Neural progenitor cell (in vitro differentiated cells): Measurements from ENCODE around the gene KLHDC4. TPM values are rescaled to one million over a fixed set of nuclear protein-coding genes. Genes with fewer than 3 reads are reported as not detected.
A peak's percentile ranks its signal among the peaks of the same experiment; 100 is the strongest.

Experiments used
- DNase-seq: peaks from one replicate; pipeline ENCODE4 v3.0.0-alpha.2; 2016; ENCODE audit warnings: low spot score
- H2AFZ ChIP-seq: fragments of 200-600 bp; sonication (generic); replicated peaks from 2 replicates; pipeline ENCODE4 v1.6.1; 2016; ENCODE audit warnings: antibody characterized with exemption
- H3F3A ChIP-seq: fragments of 200-600 bp; sonication (generic); 2 replicates; pipeline ENCODE4 v1.6.1; 2016; ENCODE audit warnings: antibody characterized with exemption, low read depth
- H3K27ac ChIP-seq: fragments of 200-600 bp; sonication (generic); 2 replicates; pipeline ENCODE4 v1.5.1; 2016; ENCODE audit warnings: mild to moderate bottlenecking
- H3K27me3 ChIP-seq: fragments of 200-600 bp; sonication (generic); 2 replicates; pipeline ENCODE4 v1.6.1; 2016; ENCODE audit warnings: mild to moderate bottlenecking, moderate library complexity
- H3K36me3 ChIP-seq: fragments of 200-600 bp; sonication (generic); 2 replicates; pipeline ENCODE4 v1.5.1; 2016
- H3K4me1 ChIP-seq: fragments of 200-600 bp; sonication (generic); 2 replicates; pipeline ENCODE4 v1.6.1; 2016; ENCODE audit warnings: mixed run types
- H3K4me2 ChIP-seq: fragments of 200-600 bp; sonication (generic); 2 replicates; pipeline ENCODE4 v1.6.1; 2016
- H3K4me3 ChIP-seq: fragments of 200-600 bp; sonication (generic); 2 replicates; pipeline ENCODE4 v1.5.1; 2016
- H3K79me2 ChIP-seq: fragments of 200-600 bp; sonication (generic); 2 replicates; pipeline ENCODE4 v1.6.1; 2016; ENCODE audit warnings: low read depth
- H3K9ac ChIP-seq: fragments of 200-600 bp; sonication (generic); 2 replicates; pipeline ENCODE4 v1.6.1; 2016
- H3K9me3 ChIP-seq: fragments of 200-600 bp; sonication (generic); 2 replicates; pipeline ENCODE4 v1.5.1; 2016; ENCODE audit warnings: low read depth
- H4K20me1 ChIP-seq: fragments of 200-600 bp; sonication (generic); 2 replicates; pipeline ENCODE4 v1.6.1; 2016; ENCODE audit warnings: low read depth
- H3K27ac Mint-ChIP-seq: 3 replicates; pipeline ENCODE4 v1.8.0; 2021; ENCODE audit warnings: mixed read lengths
- H3K27me3 Mint-ChIP-seq: 2 replicates; pipeline ENCODE4 v1.8.0; 2022; ENCODE audit warnings: low read depth, mild to moderate bottlenecking, inconsistent platforms, moderate library complexity, mixed read lengths; ENCODE audit not compliant: insufficient read depth
- H3K36me3 Mint-ChIP-seq: 3 replicates; pipeline ENCODE4 v1.8.0; 2021; ENCODE audit warnings: mixed read lengths
- H3K4me1 Mint-ChIP-seq: 3 replicates; pipeline ENCODE4 v1.8.0; 2021; ENCODE audit warnings: mixed read lengths
- H3K4me3 Mint-ChIP-seq: 3 replicates; pipeline ENCODE4 v1.8.0; 2021; ENCODE audit warnings: mild to moderate bottlenecking, moderate library complexity, mixed read lengths
- H3K9me3 Mint-ChIP-seq: 3 replicates; pipeline ENCODE4 v1.8.0; 2020; ENCODE audit warnings: mixed read lengths
- EZH2 ChIP-seq: fragments of 200-600 bp; sonication (generic); IDR thresholded peaks from 2 replicates; pipeline ENCODE4 v1.6.1; 2017; ENCODE audit warnings: antibody characterized with exemption, mild to moderate bottlenecking, moderate library complexity
- EZH2phosphoT487 ChIP-seq: fragments of 200-600 bp; sonication (generic); IDR thresholded peaks from 2 replicates; pipeline ENCODE4 v1.6.1; 2017; ENCODE audit warnings: antibody characterized with exemption
- total RNA-seq: library from RNA; depleted of rRNA; stranded (reverse); fragments of >200 nt; gene quantifications from 2 replicates; pipeline ENCODE4 v1.2.3, GENCODE V29; 2015; ENCODE audit warnings: low replicate concordance
- TF ChIP-seq, protein P1 (sequence below): fragments of 200-600 bp; sonication (generic); IDR thresholded peaks from 2 replicates; pipeline ENCODE4 v1.5.1; 2017; ENCODE audit warnings: antibody characterized with exemption, mild to moderate bottlenecking

Gene KLHDC4
- total RNA-seq, 1 donor from 2014 or later: 19.2 TPM

DNA sequence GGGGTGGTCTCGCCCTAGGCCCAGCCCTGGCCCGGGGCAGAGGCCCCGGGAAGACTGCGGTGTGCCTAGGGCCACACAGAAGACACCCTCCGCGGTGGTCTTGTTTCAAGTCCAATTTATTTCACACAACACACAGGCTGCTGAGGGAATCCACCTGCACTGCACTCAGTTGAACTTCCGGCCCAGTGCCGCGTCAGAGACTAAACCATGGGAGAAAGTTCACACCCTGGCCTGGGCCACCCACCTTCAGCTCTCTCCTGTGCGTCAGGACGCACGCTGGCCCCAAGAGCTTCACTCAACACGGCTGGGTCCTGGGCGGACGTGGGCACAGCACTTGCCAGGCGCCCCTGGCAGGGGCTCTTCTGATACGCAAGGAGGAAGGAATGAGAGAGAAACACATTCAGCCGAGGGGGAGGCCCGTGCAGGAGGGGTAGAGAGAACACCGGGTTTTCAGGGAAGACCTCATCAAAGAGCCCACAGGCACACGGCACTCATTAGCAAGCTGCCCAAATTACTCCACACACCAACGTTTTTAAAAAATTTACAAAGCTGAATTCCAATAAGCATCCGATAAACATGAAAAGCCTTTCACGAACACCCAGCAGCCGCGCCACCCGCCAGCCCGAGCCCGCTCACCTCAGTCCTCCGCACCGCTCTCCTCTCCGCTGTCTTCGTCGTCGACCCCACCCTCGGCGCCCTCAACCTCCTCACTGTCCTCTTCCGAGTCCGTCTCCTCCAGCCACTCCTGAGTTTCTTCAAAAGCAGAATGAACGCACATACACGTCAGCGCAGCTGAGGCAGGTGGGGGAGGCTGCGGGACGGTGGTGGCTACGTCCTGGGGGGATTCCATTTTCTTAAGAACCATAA, 57.8 kb downstream of the KLHDC4 start:
- H3K27ac ChIP-seq: no peak overlapping the region
- no peaks in the 10 kb centered on the region for H3K9me3 ChIP-seq
- no peaks in the 10 kb centered on the region for H3K36me3 ChIP-seq
- no peaks in the 10 kb centered on the region for H3F3A ChIP-seq
- H3K4me1 ChIP-seq: peaks cover 18% of the 10 kb centered on the region
- H3K9me3 Mint-ChIP-seq: no peaks in the 10 kb centered on the region
- peaks cover 8% of the 10 kb centered on the region for H3K36me3 Mint-ChIP-seq
- no peaks in the 10 kb centered on the region for H3K27me3 Mint-ChIP-seq
- peaks cover 6% of the 10 kb centered on the region for H3K79me2 ChIP-seq
- H3K9ac ChIP-seq: no peak overlapping the region
- H3K4me2 ChIP-seq: no peak overlapping the region
- peaks cover 14% of the 10 kb centered on the region for H4K20me1 ChIP-seq
- DNase-seq: no peak
- no peaks in the 10 kb centered on the region for H3K27me3 ChIP-seq
- H3K4me3 ChIP-seq: no peak overlapping the region
- H3K27ac Mint-ChIP-seq: peak overlapping the region; percentile 4
- peaks cover 10% of the 10 kb centered on the region for H3K4me1 Mint-ChIP-seq
- H3K4me3 Mint-ChIP-seq: no peak overlapping the region
- TF ChIP-seq EZH2phosphoT487: no peak
- no peak for TF ChIP-seq EZH2
- TF ChIP-seq, protein P1, sequence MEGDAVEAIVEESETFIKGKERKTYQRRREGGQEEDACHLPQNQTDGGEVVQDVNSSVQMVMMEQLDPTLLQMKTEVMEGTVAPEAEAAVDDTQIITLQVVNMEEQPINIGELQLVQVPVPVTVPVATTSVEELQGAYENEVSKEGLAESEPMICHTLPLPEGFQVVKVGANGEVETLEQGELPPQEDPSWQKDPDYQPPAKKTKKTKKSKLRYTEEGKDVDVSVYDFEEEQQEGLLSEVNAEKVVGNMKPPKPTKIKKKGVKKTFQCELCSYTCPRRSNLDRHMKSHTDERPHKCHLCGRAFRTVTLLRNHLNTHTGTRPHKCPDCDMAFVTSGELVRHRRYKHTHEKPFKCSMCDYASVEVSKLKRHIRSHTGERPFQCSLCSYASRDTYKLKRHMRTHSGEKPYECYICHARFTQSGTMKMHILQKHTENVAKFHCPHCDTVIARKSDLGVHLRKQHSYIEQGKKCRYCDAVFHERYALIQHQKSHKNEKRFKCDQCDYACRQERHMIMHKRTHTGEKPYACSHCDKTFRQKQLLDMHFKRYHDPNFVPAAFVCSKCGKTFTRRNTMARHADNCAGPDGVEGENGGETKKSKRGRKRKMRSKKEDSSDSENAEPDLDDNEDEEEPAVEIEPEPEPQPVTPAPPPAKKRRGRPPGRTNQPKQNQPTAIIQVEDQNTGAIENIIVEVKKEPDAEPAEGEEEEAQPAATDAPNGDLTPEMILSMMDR: no peak
- H2AFZ ChIP-seq: no peak overlapping the region

DNA sequence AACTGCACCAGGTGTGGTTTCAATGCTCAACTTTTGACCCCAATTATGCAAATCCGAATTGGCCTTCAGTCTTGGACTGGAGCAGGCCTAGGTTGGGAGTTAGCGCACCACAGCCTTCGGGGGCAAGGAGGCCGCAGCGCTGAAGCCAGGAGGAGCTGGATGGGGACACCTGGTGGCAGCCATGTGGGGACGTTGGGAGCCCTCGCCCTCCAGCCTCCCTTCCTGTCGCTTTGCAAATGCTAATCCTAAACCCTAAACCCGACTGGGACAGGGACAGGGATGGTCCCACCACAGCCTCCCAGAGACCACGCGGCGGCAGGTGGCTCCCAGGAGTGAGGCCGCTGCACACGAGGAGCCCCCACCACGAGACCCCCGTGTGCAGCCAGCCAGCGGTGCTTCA, 58.7 kb downstream of the KLHDC4 start:
- Histone ChIP-seq H3K27me3 (no peaks in the 10 kb centered on the region), H2AFZ (no peak overlapping the region), H3K4me1 (peaks cover 18% of the 10 kb centered on the region), H3F3A (no peaks in the 10 kb centered on the region), H3K9me3 (no peaks in the 10 kb centered on the region), H3K9ac (no peak overlapping the region), H3K27ac (no peak overlapping the region), H3K4me3 (no peak overlapping the region), H4K20me1 (peaks cover 17% of the 10 kb centered on the region), H3K79me2 (peaks cover 6% of the 10 kb centered on the region), H3K36me3 (no peaks in the 10 kb centered on the region), H3K4me2 (no peak overlapping the region)
- Mint-ChIP-seq H3K27ac (no peak overlapping the region), H3K36me3 (peaks cover 8% of the 10 kb centered on the region), H3K9me3 (no peaks in the 10 kb centered on the region), H3K4me3 (no peak overlapping the region), H3K4me1 (peaks cover 10% of the 10 kb centered on the region), H3K27me3 (no peaks in the 10 kb centered on the region)
- TF ChIP-seq EZH2: no peak
- TF ChIP-seq, protein P1: peak; percentile 34
- DNase-seq: peak; percentile 52

DNA sequence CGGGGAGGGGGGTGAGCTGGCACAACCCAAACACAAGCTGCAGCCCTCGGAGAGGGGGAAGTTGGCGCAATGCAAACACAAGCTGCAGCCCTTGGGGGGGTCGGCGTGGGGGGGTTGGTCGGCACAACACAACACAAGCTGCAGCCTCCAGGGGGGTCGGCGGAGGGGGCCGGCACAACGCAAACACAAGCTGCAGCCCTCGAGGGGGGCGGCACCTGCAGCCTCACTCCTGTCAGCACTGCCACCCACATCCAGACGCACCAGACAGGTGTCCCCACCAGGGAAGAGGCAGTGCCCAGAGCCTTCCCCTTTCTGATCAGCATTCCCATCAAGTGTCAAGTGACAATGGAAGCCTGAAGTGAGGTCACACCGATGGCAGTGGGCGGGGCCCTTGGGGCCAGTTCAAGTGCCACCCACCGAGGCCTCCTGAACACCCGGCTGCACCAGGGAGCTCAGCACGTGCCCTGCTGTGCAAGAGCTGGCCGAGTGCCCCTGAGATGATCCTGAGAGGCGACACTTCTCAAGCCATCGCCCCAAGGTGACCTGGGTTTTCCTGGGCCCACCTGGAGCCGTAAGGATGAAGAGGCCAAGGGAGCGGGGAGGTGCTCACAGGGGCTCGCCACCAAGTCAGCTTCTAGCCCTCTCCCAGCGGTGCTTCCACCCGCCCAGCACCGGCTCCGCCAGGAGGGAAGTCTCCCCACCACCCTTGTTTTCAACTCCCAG, 59.3 kb downstream of the KLHDC4 start:
- peaks cover 8% of the 10 kb centered on the region for H3K36me3 Mint-ChIP-seq

More for the DNA sequence above, 59.3 kb downstream of the KLHDC4 start:
- Mint-ChIP-seq H3K9me3 (no peaks in the 10 kb centered on the region), H3K27me3 (no peaks in the 10 kb centered on the region), H3K4me3 (no peak overlapping the region), H3K27ac (no peak overlapping the region), H3K4me1 (peaks cover 10% of the 10 kb centered on the region)
- Histone ChIP-seq H3K9ac (no peak overlapping the region), H4K20me1 (peaks cover 17% of the 10 kb centered on the region), H3F3A (no peaks in the 10 kb centered on the region), H3K4me2 (no peak overlapping the region), H3K4me1 (peaks cover 18% of the 10 kb centered on the region), H3K27me3 (no peaks in the 10 kb centered on the region), H3K27ac (no peak overlapping the region), H3K79me2 (peaks cover 6% of the 10 kb centered on the region), H3K4me3 (no peak overlapping the region), H3K9me3 (no peaks in the 10 kb centered on the region), H2AFZ (no peak overlapping the region), H3K36me3 (no peaks in the 10 kb centered on the region)
- DNase-seq: peak; percentile 52
- TF ChIP-seq EZH2 (no peak), EZH2phosphoT487 (no peak)
- TF ChIP-seq, protein P1: no peak
